ENCODE measurements around the gene FLII. TPM values are rescaled to one million over a fixed set of nuclear protein-coding genes. Genes with fewer than 3 reads are reported as not detected.

Gene FLII
- total RNA-seq, 1 donor from 2014 or later: 275 TPM

DNA sequence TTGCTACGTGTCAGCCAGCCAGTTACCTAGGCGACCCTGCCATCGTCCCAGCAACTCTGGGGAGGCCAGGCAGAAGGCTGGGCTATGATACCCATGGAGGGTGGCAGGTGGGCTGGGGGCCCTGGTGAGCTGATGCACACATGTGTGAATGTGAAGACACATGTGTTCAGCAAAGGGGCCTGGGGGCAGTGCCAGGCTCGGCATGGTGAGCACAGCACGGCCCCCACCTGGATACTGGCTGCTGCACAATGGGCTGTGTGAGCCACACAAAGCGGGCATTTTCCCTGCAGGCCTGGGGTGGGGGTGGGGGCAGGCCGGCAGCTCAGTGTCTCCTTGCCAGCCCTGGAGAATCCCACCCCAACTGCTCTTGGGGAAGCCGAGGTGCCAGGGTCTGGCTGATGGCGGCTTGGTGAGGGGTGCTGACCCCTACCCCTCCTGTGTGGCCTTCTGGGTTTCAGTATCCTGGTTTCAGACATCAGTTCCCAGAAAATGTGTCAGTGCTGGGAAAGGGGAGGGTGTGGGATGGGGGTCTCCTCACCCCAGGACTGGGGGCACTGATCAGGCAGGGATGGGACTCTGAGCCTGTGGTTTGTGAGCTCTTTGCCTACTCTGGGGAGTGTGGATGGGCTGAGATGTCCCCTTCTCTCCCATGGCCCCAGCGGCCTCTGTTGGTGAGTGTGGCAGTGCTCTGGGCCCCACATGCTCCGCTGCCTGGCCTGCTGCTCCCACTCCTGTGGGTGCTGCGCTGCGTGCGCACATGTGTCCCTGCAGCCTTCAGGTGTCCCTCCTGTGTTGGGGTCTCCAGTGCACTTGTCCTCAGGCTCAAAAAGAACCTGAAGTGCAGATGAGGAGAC, 28.0 kb downstream of the FLII start:
- Mint-ChIP-seq H3K4me3 (no peak overlapping the region), H3K4me1 (ENCODE audit: low read depth) (peaks cover 20% of the 10 kb centered on the region), H3K27ac (no peak overlapping the region), H3K27me3 (ENCODE audit: insufficient read depth) (peaks cover 2% of the 10 kb centered on the region), H3K9me3 (no peaks in the 10 kb centered on the region), H3K36me3 (ENCODE audit: low read depth) (no peaks in the 10 kb centered on the region)
- intact Hi-C loops (cut with micrococcal nuclease): no loop called here
- no peak for DNase-seq (ENCODE audit: low spot score)

DNA sequence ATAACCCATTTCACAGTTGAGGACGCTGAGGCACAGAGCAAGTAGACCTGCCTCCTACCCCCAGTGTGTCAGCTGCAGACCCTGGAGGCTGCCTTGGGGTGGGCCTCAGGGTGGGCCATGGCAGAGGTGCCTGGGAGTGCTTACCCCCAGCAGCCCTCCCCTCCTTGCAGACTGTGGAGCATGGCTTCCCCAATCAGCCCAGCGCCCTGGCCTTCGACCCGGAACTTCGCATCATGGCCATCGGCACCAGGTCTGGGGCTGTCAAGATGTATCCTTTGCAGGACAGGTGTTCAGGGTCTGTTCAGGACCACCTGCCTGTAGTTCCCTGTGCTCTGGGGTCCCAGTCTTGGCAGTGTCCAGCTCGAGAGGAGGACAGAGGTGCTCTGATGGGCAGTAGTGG, 28.8 kb downstream of the FLII start:
- intact Hi-C loops (cut with micrococcal nuclease): loop anchor here (5.0 kb wide), 1 partner anchor 142 kb away; the partner anchor contains the start of gene DRG2
- DNase-seq (ENCODE audit: low spot score): no peak
- Mint-ChIP-seq H3K36me3 (ENCODE audit: low read depth) (no peaks in the 10 kb centered on the region), H3K27me3 (ENCODE audit: insufficient read depth) (peaks cover 2% of the 10 kb centered on the region), H3K9me3 (no peaks in the 10 kb centered on the region), H3K4me1 (ENCODE audit: low read depth) (peaks cover 20% of the 10 kb centered on the region), H3K4me3 (no peak overlapping the region), H3K27ac (no peak overlapping the region)

DNA sequence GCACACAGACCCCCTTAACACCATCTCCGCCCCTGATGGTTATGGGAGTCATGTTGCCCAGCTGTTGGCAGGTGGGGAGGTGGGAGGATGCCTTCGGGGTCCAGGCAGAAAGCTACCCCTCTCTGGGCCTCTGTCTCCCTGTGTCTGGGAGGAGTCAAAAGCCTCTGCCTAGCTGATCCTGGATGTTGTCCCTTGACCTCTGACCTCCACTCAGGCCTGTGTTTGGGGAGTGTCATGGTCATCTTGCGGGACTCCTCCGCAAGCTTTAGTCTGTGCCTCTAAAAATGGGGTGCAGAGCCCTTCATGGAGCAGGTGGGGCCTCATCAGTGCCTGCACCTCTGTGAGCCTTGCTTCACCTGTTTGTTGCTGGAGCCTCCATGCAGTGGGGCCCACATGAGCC, 29.3 kb downstream of the FLII start:
- DNase-seq (ENCODE audit: low spot score): no peak
- intact Hi-C loops (cut with micrococcal nuclease): loop anchor here (5.0 kb wide), 1 partner anchor 142 kb away; the partner anchor contains the start of gene DRG2
- Mint-ChIP-seq H3K9me3 (no peaks in the 10 kb centered on the region), H3K27me3 (ENCODE audit: insufficient read depth) (peaks cover 2% of the 10 kb centered on the region), H3K36me3 (ENCODE audit: low read depth) (no peaks in the 10 kb centered on the region), H3K4me1 (ENCODE audit: low read depth) (peaks cover 20% of the 10 kb centered on the region), H3K4me3 (no peak overlapping the region), H3K27ac (no peak overlapping the region)

DNA sequence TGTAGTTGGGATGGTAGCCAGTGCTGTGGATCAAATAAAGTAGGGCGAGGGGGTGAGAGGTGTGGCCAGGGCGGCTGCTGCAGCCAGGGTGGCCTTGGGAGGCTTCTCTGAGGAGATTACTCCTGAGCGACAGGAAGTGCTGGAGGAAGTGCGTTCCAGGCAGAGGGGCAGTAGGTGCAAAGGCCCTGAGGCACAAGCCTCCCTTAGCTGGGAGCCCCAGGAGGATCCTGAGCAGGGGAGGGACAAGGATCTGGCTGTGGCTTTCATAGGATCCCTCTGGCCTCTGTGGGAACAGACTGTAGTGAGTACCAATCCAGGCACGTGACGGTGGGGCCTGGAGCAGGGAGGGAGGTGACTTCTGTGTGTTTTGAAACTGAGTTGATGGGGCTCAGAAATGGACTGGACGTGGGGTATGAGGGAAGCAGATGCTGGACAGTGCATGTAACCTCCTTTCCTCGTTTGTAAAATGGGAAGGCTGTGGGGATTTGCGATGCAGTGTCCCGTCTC, 30.3 kb downstream of the FLII start:
- DNase-seq (ENCODE audit: low spot score): no peak
- H3K27ac Mint-ChIP-seq: no peak overlapping the region

DNA sequence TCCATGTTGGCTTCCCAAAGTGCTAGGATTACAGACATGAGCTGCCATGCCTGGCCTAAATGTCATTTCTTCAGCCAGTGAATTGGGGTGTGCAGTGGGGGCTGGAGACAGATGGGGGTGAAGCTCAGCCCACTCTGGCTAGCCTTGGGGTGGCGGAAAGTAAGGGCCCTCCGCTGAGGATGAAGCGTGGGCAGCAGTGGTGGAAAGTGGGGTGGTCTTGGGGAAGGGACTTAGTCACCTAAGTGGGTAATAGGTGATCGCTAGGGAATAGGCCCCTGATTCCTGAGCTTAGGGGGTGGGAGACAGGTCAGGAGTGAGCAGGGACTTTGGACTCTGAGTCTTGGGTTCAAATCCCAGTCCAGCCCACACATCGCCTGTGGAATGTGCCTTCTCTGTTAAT, 30.9 kb downstream of the FLII start:
- intact Hi-C loops (cut with micrococcal nuclease): loop anchor here (5.0 kb wide), 1 partner anchor 140 kb away; the partner anchor contains the start of gene DRG2
- peak overlapping the region; percentile 3 for H3K4me3 Mint-ChIP-seq
- peaks cover 20% of the 10 kb centered on the region for H3K4me1 Mint-ChIP-seq (ENCODE audit: low read depth)
- DNase-seq (ENCODE audit: low spot score): no peak
- H3K27ac Mint-ChIP-seq: no peak overlapping the region
- no peaks in the 10 kb centered on the region for H3K36me3 Mint-ChIP-seq (ENCODE audit: low read depth)
- no peaks in the 10 kb centered on the region for H3K9me3 Mint-ChIP-seq
- peaks cover 2% of the 10 kb centered on the region for H3K27me3 Mint-ChIP-seq (ENCODE audit: insufficient read depth)

More for the DNA sequence above, 30.3 kb downstream of the FLII start:
- Mint-ChIP-seq H3K27me3 (ENCODE audit: insufficient read depth) (peaks cover 2% of the 10 kb centered on the region), H3K4me1 (ENCODE audit: low read depth) (peaks cover 20% of the 10 kb centered on the region), H3K36me3 (ENCODE audit: low read depth) (no peaks in the 10 kb centered on the region), H3K4me3 (peak overlapping the region; percentile 8), H3K9me3 (no peaks in the 10 kb centered on the region)
- intact Hi-C loops (cut with micrococcal nuclease): loop anchor here (5.0 kb wide), 1 partner anchor 141 kb away; the partner anchor contains the start of gene DRG2

DNA sequence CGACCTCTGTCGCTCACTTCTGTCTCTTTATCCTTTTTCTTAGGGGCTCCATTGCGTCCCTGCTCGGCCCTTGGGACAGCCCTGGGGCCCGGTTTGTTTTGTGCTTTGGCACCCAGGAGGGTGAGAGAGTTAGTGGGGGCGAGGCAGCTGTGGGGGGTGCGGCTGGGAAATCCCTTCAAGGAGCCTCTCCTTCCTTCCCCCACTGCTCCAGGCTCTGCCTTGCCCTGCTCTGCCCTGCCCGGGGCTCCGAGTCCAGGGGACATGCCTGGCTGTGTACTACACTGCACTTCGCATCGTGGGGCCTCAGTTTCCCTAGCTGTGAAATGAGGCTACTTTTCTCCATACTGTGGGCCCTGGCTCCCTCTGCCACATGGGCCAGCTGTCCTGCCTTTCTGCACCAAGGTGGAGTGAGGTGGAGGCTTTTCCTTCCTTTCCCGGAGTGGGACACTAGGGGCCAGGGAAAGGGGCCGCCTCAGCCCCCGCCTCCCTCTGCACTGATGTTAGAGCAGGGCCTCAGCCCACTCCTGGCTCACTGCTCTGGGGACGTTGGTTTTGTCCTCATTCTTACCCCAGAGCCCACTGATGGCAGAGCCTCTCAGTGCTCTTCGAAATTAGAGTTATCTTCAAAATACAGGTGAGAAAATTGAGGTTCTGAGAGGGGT, 32.1 kb downstream of the FLII start:
- peak overlapping the region; percentile 96 for H3K4me3 Mint-ChIP-seq
- H3K27me3 Mint-ChIP-seq (ENCODE audit: insufficient read depth): peaks cover 2% of the 10 kb centered on the region
- intact Hi-C loops (cut with micrococcal nuclease): loop anchor here (5.0 kb wide), 1 partner anchor 139 kb away; the partner anchor contains the start of gene DRG2
- no peaks in the 10 kb centered on the region for H3K36me3 Mint-ChIP-seq (ENCODE audit: low read depth)
- H3K27ac Mint-ChIP-seq: peak overlapping the region; percentile 90
- H3K9me3 Mint-ChIP-seq: no peaks in the 10 kb centered on the region
- DNase-seq (ENCODE audit: low spot score): no peak
- H3K4me1 Mint-ChIP-seq (ENCODE audit: low read depth): peaks cover 20% of the 10 kb centered on the region

DNA sequence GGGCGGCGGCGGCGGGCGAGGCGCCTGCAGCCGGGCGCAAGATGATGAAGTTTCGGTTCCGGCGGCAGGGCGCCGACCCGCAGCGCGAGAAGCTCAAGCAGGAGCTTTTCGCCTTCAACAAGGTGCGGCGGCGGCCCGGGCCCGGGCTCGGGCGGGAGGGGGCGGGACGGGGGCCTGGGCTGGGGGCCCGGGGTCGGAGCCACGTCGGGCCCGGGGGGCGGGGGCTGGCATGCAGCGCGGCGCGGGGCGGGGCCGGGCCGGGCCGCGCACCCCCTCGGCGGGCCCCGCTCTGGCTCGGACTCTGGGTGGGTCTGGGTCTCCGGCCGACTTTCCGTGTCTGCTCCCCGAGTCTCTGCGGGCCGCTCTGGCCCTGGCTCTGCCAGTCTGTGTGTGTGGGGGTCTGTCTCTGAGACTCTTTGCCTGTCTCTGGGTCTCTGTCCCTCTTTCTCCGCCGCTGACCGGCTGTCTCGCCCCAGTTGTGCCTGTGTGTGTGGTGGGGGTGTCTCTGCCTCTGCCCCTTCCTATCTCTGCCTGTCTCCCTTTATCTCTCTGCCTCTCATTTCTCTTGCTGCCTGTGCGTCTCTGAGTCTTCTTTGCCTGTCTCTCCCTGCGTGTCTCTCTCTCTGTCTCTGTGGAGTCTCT, 32.8 kb downstream of the FLII start:
- Mint-ChIP-seq H3K9me3 (no peaks in the 10 kb centered on the region), H3K4me1 (ENCODE audit: low read depth) (peaks cover 20% of the 10 kb centered on the region), H3K4me3 (peak overlapping the region; percentile 96), H3K27me3 (ENCODE audit: insufficient read depth) (peaks cover 2% of the 10 kb centered on the region), H3K36me3 (ENCODE audit: low read depth) (no peaks in the 10 kb centered on the region), H3K27ac (peak overlapping the region; percentile 90)
- intact Hi-C loops (cut with micrococcal nuclease): loop anchor here (1.0 to 5.0 kb wide), 7 partner anchors 35 to 187 kb away; partner anchors contain the start of genes ALKBH5, ATPAF2, DRG2 and GID4
- no peak for DNase-seq (ENCODE audit: low spot score)

DNA sequence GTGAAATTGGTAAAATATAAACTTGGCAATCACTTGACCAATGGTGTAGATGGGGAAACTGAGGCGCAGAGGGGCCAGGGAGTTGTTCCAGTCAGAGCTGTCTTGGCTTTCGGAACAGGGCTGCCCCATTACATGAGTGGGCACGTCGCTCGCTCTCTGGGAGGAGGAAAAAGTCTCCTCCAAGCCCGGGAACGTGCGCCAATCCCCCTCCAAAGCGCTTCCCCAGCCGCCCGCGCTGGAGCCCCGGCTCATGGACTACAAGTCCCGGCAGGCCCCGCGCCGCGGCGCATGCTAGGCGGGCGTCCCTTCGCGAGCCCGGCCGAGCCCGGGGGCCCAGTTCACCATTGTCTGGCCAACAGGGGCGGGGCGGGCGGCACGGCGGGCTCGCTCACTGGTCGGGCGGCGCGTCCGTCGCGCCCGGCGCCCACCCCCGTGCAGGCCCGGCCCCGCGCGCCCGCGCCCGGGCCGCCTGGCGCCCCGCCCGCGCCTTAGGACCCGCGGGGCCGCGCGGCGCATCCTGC, 33.4 kb downstream of the FLII start, which contains the start of gene LLGL1:
TSS of gene LLGL1 (plus strand) at position 515 of the 521 bp plus-strand sequence. CDS start 48 bp downstream, outside the sequence.
- peak within 1 kb of the TSS; percentile 90 for H3K27ac Mint-ChIP-seq
- no peaks in the 10 kb centered on the region for H3K36me3 Mint-ChIP-seq (ENCODE audit: low read depth)
- peak; percentile 95 for DNase-seq (ENCODE audit: low spot score)
- H3K4me1 Mint-ChIP-seq (ENCODE audit: low read depth): peaks cover 20% of the 10 kb centered on the region
- H3K4me3 Mint-ChIP-seq: peak within 1 kb of the TSS; percentile 96
- intact Hi-C loops (cut with micrococcal nuclease): loop anchor here (1.0 to 5.0 kb wide), 7 partner anchors 35 to 186 kb away; partner anchors contain the start of genes ALKBH5, ATPAF2, DRG2 and GID4
- H3K27me3 Mint-ChIP-seq (ENCODE audit: insufficient read depth): peaks cover 2% of the 10 kb centered on the region
- no peaks in the 10 kb centered on the region for H3K9me3 Mint-ChIP-seq

DNA sequence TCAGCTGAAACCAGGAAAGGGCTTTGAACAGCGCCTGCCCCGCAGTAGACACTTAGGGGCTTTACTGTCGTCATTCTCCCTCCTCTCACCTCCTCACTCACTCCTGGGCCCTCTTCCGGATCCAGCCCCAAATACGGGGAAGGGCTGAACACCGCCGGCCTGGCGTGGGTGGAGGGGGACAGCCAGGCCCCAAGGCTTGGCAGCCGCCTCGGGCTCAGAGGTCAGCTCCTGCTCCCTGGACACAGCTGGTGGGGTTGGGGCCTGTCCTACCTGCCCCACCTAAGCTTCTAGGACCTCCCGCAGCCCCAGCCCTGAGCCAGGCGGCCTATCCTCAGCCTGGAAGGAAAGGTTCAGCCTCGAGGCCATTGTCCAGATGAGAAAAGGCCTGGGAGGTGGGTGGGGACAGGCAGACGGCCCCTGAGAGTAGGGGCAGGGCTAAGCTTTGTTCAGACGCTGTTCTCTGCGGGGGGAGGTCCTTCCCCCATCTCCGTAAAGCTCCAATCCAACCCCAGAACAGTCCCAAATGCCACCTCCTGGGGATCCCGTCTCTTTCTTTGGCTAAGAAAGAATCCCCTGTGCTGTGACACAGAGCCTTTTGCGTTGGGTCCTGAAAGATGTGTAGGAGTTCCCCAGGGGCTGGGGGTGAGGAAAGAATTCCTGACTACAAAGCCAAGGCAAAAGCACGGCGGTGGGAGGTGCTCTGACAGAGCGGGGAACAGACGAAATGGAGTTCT, 34.0 kb downstream of the FLII start:
- peaks cover 20% of the 10 kb centered on the region for H3K4me1 Mint-ChIP-seq (ENCODE audit: low read depth)

DNA sequence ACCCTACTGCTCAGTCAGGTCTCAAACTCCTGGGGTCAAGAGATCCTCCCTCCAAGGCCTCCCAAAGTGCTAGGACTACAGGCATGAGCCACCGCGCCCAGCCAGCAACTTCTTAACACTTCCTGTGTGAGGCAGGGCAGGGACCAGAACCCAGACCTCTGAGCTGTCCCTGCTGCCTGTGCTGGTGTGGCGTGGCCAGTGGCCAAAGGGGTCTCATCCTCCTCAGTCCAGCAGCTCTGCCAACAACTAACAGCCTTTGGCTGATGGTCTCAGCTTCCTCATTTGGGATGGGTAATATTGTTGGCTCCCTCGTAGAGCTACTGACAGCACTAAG, 34.5 kb downstream of the FLII start:
- Mint-ChIP-seq H3K27ac (no peak overlapping the region), H3K4me1 (ENCODE audit: low read depth) (peaks cover 20% of the 10 kb centered on the region), H3K27me3 (ENCODE audit: insufficient read depth) (peaks cover 2% of the 10 kb centered on the region), H3K9me3 (no peaks in the 10 kb centered on the region), H3K4me3 (no peak overlapping the region), H3K36me3 (ENCODE audit: low read depth) (no peaks in the 10 kb centered on the region)
- intact Hi-C loops (cut with micrococcal nuclease): loop anchor here (2.0 kb wide), 3 partner anchors 83 to 185 kb away; partner anchors contain the start of genes ATPAF2, GID4 and SHMT1
- no peak for DNase-seq (ENCODE audit: low spot score)

More for the DNA sequence above, 34.0 kb downstream of the FLII start:
- intact Hi-C loops (cut with micrococcal nuclease): loop anchor here (1.0 to 5.0 kb wide), 7 partner anchors 36 to 186 kb away; partner anchors contain the start of genes ALKBH5, ATPAF2, DRG2 and GID4
- peak overlapping the region; percentile 70 for H3K4me3 Mint-ChIP-seq
- no peaks in the 10 kb centered on the region for H3K9me3 Mint-ChIP-seq
- DNase-seq (ENCODE audit: low spot score): no peak
- H3K27ac Mint-ChIP-seq: peak overlapping the region; percentile 48
- no peaks in the 10 kb centered on the region for H3K36me3 Mint-ChIP-seq (ENCODE audit: low read depth)
- peaks cover 2% of the 10 kb centered on the region for H3K27me3 Mint-ChIP-seq (ENCODE audit: insufficient read depth)

DNA sequence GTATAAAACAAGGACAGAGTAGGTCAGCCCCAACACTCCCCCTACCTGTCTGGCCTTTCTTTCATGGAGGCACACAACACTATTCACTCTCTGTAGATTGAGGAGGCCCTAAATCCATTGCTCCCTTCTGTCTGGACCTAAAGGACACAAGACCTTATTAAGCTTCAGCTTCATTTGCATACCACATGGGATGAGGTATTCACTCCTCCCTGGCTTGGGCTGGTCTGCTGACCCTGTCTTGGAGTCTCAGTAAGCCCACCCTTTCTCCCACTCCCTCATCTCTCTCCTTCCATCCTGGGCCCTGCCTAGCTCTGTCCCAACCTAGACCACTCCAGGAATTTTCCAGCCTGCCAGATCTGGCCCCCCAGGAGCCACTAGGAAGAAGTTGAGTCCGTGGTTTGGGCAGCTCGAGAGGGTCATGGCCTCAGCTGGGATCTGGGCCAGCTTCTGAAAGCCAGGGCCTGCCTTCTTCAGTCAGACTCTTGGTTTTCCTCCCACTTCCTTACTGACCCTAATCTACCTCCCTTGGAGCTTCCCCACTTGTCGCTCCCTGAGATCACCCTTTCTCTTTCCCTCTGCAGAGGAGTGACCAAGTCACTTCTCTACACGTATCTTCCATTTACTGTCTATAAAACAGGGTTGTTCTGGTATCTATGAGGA, 39.7 kb downstream of the FLII start:
- Mint-ChIP-seq H3K4me3 (no peak overlapping the region), H3K9me3 (no peaks in the 10 kb centered on the region), H3K27ac (no peak overlapping the region), H3K27me3 (ENCODE audit: insufficient read depth) (no peaks in the 10 kb centered on the region), H3K36me3 (ENCODE audit: low read depth) (no peaks in the 10 kb centered on the region), H3K4me1 (ENCODE audit: low read depth) (peaks cover 5% of the 10 kb centered on the region)
- no peak for DNase-seq (ENCODE audit: low spot score)
- intact Hi-C loops (cut with micrococcal nuclease): no loop called here

All from activated T-helper 1 cell treated with anti-CD3 and anti-CD28 coated beads, Interleukin-12 subunit alpha, Interleukin-12 subunit beta, Interleukin-2, Interleukin-4 antibody, amounts not matched to agents 30 ng/mL and 10 ng/mL and 1 ng/mL, durations not matched to agents 14 hours and 24 hours and 36 hours (primary cell).